Naive thymus-derived CD4-positive, alpha-beta T cell (primary cell): ENCODE measurements around the gene GPRC5D. TPM values are rescaled to one million over a fixed set of nuclear protein-coding genes. Genes with fewer than 3 reads are reported as not detected.
A peak's percentile ranks its signal among the peaks of the same experiment; 100 is the strongest.

Experiments used
- ATAC-seq: fragments of 150-1000 bp; cut with Tn5 transposase; 2 replicates; pipeline ENCODE4 v1.10.0; 2021; ENCODE audit warnings: mild to moderate bottlenecking, moderate library complexity
- CTCF ChIA-PET: fragments of 350-600 bp; sonication (Branson Sonifier 250); formaldehyde crosslinking; loops from one replicate; lab custom pipeline; 2021; ENCODE audit warnings: antibody characterized with exemption; lab: Charles Lee
- POLR2A ChIA-PET: fragments of 350-600 bp; sonication (Branson Sonifier 250); formaldehyde crosslinking; loops from one replicate; lab custom pipeline; 2021; ENCODE audit warnings: antibody characterized with exemption, inconsistent platforms; lab: Charles Lee
- DNase-seq, 9 donors: peaks; one replicate each; pipeline versions ENCODE4 v3.0.0 to v3.0.0-alpha.2; 2020 to 2022; ENCODE audit warnings: mixed read lengths in 1 of 9
- H3K27ac ChIP-seq: one replicate; pipeline ENCODE4 v1.7.0; 2013; ENCODE audit warnings: mild to moderate bottlenecking, low read depth, low read length, moderate library complexity
- H3K27me3 ChIP-seq, 2 donors: one replicate each; pipeline ENCODE4 v1.7.0; 2013; ENCODE audit warnings: low read length in 2 of 2, mild to moderate bottlenecking in 2 of 2, moderate library complexity in 2 of 2; ENCODE audit not compliant: control insufficient read depth in 2 of 2, insufficient read depth in 2 of 2
- H3K36me3 ChIP-seq, 3 experiments: 1 replicate in 2 of 3; 2 replicates in 1 of 3; pipeline ENCODE4 v1.7.0; 2013; ENCODE audit warnings: low read length in 3 of 3, mild to moderate bottlenecking in 3 of 3, moderate library complexity in 1 of 3; ENCODE audit not compliant: insufficient read depth in 3 of 3, control insufficient read depth in 2 of 3
- H3K4me1 ChIP-seq, 2 donors: one replicate each; pipeline ENCODE4 v1.7.0; 2013; ENCODE audit warnings: low read length in 2 of 2, mild to moderate bottlenecking in 2 of 2, moderate library complexity in 1 of 2; ENCODE audit not compliant: control insufficient read depth in 2 of 2, insufficient read depth in 2 of 2
- H3K4me3 ChIP-seq: 2 replicates; pipeline ENCODE4 v1.7.0; 2013; ENCODE audit warnings: mild to moderate bottlenecking, low read length
- H3K9me3 ChIP-seq, 3 experiments: 1 replicate in 2 of 3; 2 replicates in 1 of 3; pipeline ENCODE4 v1.7.0; 2013; ENCODE audit warnings: low read length in 3 of 3; ENCODE audit not compliant: control insufficient read depth in 2 of 3
- H3K27ac Mint-ChIP-seq, 9 donors: one replicate each; pipeline ENCODE4 v1.8.0; 2020 to 2022; ENCODE audit warnings: mixed read lengths in 9 of 9, mild to moderate bottlenecking in 8 of 9, moderate library complexity in 5 of 9, inconsistent platforms in 2 of 9
- H3K27me3 Mint-ChIP-seq, 5 donors: one replicate each; pipeline ENCODE4 v1.8.0; 2021 to 2022; ENCODE audit warnings: mixed read lengths in 5 of 5, mild to moderate bottlenecking in 1 of 5
- H3K36me3 Mint-ChIP-seq, 5 donors: one replicate each; pipeline ENCODE4 v1.8.0; 2020 to 2022; ENCODE audit warnings: mixed read lengths in 5 of 5, mild to moderate bottlenecking in 3 of 5, inconsistent platforms in 1 of 5
- H3K4me1 Mint-ChIP-seq, 7 donors: one replicate each; pipeline ENCODE4 v1.8.0; 2020 to 2022; ENCODE audit warnings: mixed read lengths in 7 of 7, mild to moderate bottlenecking in 3 of 7, inconsistent platforms in 1 of 7
- H3K4me3 Mint-ChIP-seq, 10 donors: one replicate each; pipeline ENCODE4 v1.8.0; 2020 to 2022; ENCODE audit warnings: mild to moderate bottlenecking in 10 of 10, mixed read lengths in 10 of 10, moderate library complexity in 6 of 10, inconsistent platforms in 2 of 10
- H3K9me3 Mint-ChIP-seq, 11 donors: one replicate each; pipeline ENCODE4 v1.8.0; 2020 to 2022; ENCODE audit warnings: mixed read lengths in 11 of 11, mild to moderate bottlenecking in 4 of 11, inconsistent platforms in 1 of 11, moderate library complexity in 1 of 11
- intact Hi-C, 2 donors: fragments of 100-400 bp; cut with micrococcal nuclease; formaldehyde crosslinking; loops; one replicate each; pipeline ENCODE4 v1.15.1; 2023
- polyA plus RNA-seq, 2 donors: library from polyadenylated mRNA; unstranded; fragments of 300-500 nt; fragmentation: Illumina TruSeq; gene quantifications; one replicate each; pipeline ENCODE4 v1.2.3, GENCODE V29; 2021
- total RNA-seq, 6 experiments: library from RNA in 5 of 6; stranded (reverse) in 5 of 6; gene quantifications; 1 replicate in 5 of 6; 2 replicates in 1 of 6; pipeline ENCODE4 v1.2.3 and lab custom pipeline; 2021 to 2026

GPRC5D gene
- total and polyA plus RNA-seq, 7 experiments from 2014 or later: 0.29 to 0.83 TPM; not detected in 5

DNA sequence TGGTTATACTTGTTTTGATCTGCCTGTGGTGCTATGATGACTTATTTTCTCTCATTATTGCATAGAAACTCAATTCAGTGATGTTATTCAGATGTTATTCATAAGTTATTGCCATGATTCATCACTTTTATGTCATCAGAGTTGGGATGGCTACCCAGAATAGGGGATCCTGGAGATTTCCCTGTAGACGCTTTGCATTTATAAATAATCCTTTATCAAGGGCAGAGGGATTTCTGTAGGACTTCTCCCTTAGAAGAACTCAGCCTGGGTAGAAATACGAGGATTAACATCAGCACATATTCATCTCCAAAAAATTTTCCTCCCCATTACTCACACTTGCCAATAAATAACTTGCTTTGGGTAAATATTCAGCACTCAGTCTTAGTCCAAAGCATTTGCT, 55.7 kb downstream of the GPRC5D start:
- H3K36me3 Mint-ChIP-seq: no peaks in the 10 kb centered on the region
- DNase-seq: no peak
- peaks cover 0 to 11% (median 0%) of the 10 kb centered on the region in 7 donors for H3K4me1 Mint-ChIP-seq
- Histone ChIP-seq H3K27me3 (no peaks in the 10 kb centered on the region), H3K36me3 (no peaks in the 10 kb centered on the region), H3K4me1 (no peaks in the 10 kb centered on the region), H3K4me3 (no peak overlapping the region), H3K27ac (no peak overlapping the region), H3K9me3 (no peaks in the 10 kb centered on the region)
- H3K27ac Mint-ChIP-seq: no peak overlapping the region
- intact Hi-C loops: no loop called here
- H3K27me3 Mint-ChIP-seq: peaks cover 10 to 37% (median 19%) of the 10 kb centered on the region in 5 donors
- H3K4me3 Mint-ChIP-seq: no peak overlapping the region
- ChIA-PET CTCF (no interaction called here), POLR2A (no interaction called here)
- no peak for ATAC-seq
- peaks cover 0 to 2% (median 0%) of the 10 kb centered on the region in 11 donors for H3K9me3 Mint-ChIP-seq

DNA sequence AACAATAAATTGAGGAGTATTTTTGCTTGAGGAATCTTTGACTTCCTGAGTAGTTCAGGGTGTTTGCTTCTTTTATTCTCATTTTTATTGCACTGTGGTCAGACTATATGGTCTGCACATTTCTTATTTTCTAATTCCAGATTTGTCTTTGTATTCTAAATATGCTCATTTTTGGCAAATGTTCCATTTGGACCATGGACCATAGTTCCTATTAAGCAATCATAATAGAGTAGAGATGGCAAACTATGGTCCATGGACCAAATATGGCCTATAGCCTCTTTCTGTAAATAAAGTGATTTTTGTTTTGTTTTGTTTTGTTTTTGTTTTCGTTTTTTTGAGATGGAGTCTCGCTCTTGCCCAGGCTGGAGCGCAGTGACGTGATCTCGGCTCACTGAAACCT, 58.5 kb downstream of the GPRC5D start:
- Mint-ChIP-seq H3K4me3 (peak overlapping the region in 1 of 10 donors; percentile 3), H3K4me1 (peaks cover 0 to 10% (median 6%) of the 10 kb centered on the region in 7 donors), H3K9me3 (peaks cover 0 to 1% (median 0%) of the 10 kb centered on the region in 11 donors), H3K27me3 (peaks cover 10 to 62% (median 19%) of the 10 kb centered on the region in 5 donors), H3K27ac (no peak overlapping the region), H3K36me3 (no peaks in the 10 kb centered on the region)
- intact Hi-C loops: loop anchor here in 1 of 2 donors (5.0 kb wide), 1 partner anchor 56 kb away; no protein-coding TSS in a partner anchor
- no peak overlapping the region for H3K27ac ChIP-seq
- H3K27me3 ChIP-seq: peaks cover 0 to 4% of the 10 kb centered on the region in 2 donors
- peaks cover 0 to 3% of the 10 kb centered on the region in 2 donors for H3K4me1 ChIP-seq
- no peaks in the 10 kb centered on the region for H3K9me3 ChIP-seq
- ATAC-seq (no peak), DNase-seq (no peak)
- H3K4me3 ChIP-seq: no peak overlapping the region
- ChIA-PET POLR2A (no interaction called here), CTCF (interaction anchor here (4.1 kb wide), 1 partner anchor 105 kb away, joined by 13 read pairs; no protein-coding TSS in a partner anchor)
- no peaks in the 10 kb centered on the region for H3K36me3 ChIP-seq

DNA sequence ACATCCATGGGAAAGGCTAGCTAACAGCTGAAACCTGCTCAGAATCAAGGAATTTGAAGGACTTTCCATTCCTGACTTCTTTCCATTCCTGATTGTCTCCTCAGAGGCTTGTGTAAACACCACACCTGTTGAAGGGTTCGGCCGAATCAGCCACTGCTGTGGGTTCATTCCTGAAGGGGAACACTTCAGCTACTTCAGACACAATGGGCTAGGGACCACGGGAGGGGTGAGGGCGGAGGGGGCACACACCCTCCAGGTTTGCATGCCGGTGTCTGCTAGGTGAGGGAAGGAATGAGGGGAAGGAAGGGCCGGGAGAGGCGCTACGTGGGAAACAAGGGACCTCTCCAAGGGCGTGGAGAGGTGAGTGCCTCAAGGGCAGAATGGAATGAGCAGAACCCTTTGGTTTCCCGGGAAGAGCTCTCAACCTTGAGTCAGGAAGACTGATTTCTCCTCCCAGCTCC, 59.3 kb downstream of the GPRC5D start:
- Histone ChIP-seq H3K4me3 (no peak overlapping the region), H3K27ac (no peak overlapping the region), H3K4me1 (peaks cover 0 to 3% of the 10 kb centered on the region in 2 donors), H3K27me3 (peaks cover 0 to 4% of the 10 kb centered on the region in 2 donors), H3K36me3 (no peaks in the 10 kb centered on the region), H3K9me3 (no peaks in the 10 kb centered on the region)
- ChIA-PET POLR2A (no interaction called here), CTCF (interaction anchor here (4.1 kb wide), 1 partner anchor 105 kb away, joined by 13 read pairs; no protein-coding TSS in a partner anchor)
- DNase-seq: no peak
- no peak for ATAC-seq
- H3K36me3 Mint-ChIP-seq: no peaks in the 10 kb centered on the region
- H3K4me3 Mint-ChIP-seq: no peak overlapping the region
- H3K27me3 Mint-ChIP-seq: peaks cover 10 to 63% (median 19%) of the 10 kb centered on the region in 5 donors
- no peak overlapping the region for H3K27ac Mint-ChIP-seq
- intact Hi-C loops: loop anchor here in 1 of 2 donors (5.0 kb wide), 1 partner anchor 55 kb away; no protein-coding TSS in a partner anchor
- H3K9me3 Mint-ChIP-seq: peaks cover 0 to 1% (median 0%) of the 10 kb centered on the region in 11 donors
- peaks cover 0 to 10% (median 6%) of the 10 kb centered on the region in 7 donors for H3K4me1 Mint-ChIP-seq

DNA sequence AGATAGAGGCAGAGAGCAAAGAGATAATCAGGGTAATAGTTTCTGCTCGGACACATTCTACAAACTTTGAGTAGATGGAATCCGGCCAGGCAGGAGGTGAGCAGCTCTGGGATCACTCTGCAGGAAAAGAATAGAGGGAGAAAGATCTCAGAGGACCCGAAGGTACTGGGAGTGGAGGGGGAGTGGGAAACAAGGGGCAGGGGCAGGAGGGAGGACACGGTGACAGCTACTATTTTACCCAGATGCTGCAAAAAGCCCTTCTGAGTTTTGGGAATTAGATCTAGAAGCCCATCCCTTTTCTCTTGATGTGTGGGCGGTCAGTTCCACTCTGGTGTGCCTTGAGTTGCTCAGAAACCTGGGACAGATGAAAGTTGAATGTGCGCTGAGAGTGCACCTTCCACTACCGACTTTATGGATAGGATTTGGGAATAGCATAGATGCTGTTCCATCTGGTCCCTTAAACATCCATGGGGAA, 60.1 kb downstream of the GPRC5D start:
- peaks cover 0 to 10% (median 6%) of the 10 kb centered on the region in 7 donors for H3K4me1 Mint-ChIP-seq
- POLR2A ChIA-PET: interaction anchor here (1.4 to 1.5 kb wide), 2 partner anchors 105 to 209 kb away, joined by 4 to 7 read pairs; no protein-coding TSS in a partner anchor

DNA sequence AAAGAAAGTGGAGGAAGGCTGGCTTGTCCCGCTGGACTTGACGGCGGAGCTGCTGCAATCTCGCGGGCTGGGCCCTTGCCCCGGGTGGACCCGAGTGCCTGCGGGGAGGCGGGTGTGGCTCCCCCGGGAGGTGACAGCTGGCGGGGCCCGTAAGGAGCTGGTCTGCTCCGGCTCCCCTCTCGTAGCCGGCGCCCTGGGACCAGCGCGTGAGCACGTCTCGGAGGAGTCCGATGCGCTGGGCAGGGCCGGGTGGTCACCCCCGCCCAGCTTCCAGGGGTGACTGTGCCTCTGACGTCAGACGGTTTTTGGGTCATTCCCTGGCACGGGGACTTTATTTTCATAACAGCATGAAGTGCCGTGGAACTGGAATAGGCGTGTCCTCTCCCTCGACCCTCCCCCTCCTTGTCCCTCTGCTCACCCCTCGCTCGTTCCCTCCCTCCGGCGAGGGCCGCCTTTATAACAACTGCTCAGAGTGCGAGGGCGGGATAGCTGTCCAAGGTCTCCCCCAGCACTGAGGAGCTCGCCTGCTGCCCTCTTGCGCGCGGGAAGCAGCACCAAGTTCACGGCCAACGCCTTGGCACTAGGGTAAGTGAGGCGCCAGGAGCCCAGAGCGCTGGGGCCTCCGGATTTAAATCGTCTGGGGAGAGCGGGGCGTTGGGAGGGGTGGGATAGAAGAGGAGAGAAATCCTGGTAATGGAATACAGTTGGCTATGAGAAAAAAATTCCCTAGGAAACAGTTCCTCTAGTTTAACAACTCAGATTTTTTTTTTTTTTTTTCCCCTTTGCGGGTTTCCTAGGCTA, 60.7 kb downstream of the GPRC5D start, which contains the start of gene GPRC5A:
TSS of gene GPRC5A (plus strand) at position 483 of the 801 bp plus-strand sequence. CDS start 16,688 bp downstream, outside the sequence.
- Mint-ChIP-seq H3K36me3 (no peaks in the 10 kb centered on the region), H3K27me3 (peaks cover 6 to 62% (median 14%) of the 10 kb centered on the region in 5 donors), H3K27ac (peak within 1 kb of the TSS in 7 of 9 donors; percentile 34 to 84 (median 72)), H3K4me1 (peaks cover 0 to 10% (median 6%) of the 10 kb centered on the region in 7 donors), H3K4me3 (peak within 1 kb of the TSS; percentile 82 to 94 (median 90)), H3K9me3 (peaks cover 0 to 1% (median 0%) of the 10 kb centered on the region in 11 donors)
- Histone ChIP-seq H3K36me3 (no peaks in the 10 kb centered on the region), H3K27ac (no peak within 1 kb of the TSS), H3K4me3 (peak within 1 kb of the TSS; percentile 65), H3K27me3 (peaks cover 0 to 4% of the 10 kb centered on the region in 2 donors), H3K4me1 (peaks cover 0 to 3% of the 10 kb centered on the region in 2 donors), H3K9me3 (no peaks in the 10 kb centered on the region)
- ChIA-PET POLR2A (interaction anchor here (0.5 to 1.5 kb wide), 5 partner anchors 45 to 210 kb away, joined by 3 to 8 read pairs (median 5); no protein-coding TSS in a partner anchor), CTCF (interaction anchor here (0.6 to 4.1 kb wide), 6 partner anchors 39 to 1717 kb away, joined by 3 to 24 read pairs (median 3); no protein-coding TSS in a partner anchor)
- ATAC-seq: peak; percentile 73
- intact Hi-C loops: loop anchor here (1.0 to 5.0 kb wide), 4 partner anchors 44 to 103 kb away; no protein-coding TSS in a partner anchor
- DNase-seq: peak in 8 of 9 donors; percentile 19 to 50 (median 30)

More for the DNA sequence above, 60.1 kb downstream of the GPRC5D start:
- Histone ChIP-seq H3K36me3 (no peaks in the 10 kb centered on the region), H3K27ac (no peak overlapping the region), H3K4me3 (no peak overlapping the region), H3K4me1 (peaks cover 0 to 3% of the 10 kb centered on the region in 2 donors), H3K27me3 (peaks cover 0 to 4% of the 10 kb centered on the region in 2 donors), H3K9me3 (no peaks in the 10 kb centered on the region)
- H3K36me3 Mint-ChIP-seq: no peaks in the 10 kb centered on the region
- CTCF ChIA-PET: interaction anchor here (0.6 to 4.1 kb wide), 3 partner anchors 55 to 104 kb away, joined by 3 to 24 read pairs (median 13); no protein-coding TSS in a partner anchor
- H3K27ac Mint-ChIP-seq: peak overlapping the region in 1 of 9 donors; percentile 51
- peaks cover 6 to 62% (median 14%) of the 10 kb centered on the region in 5 donors for H3K27me3 Mint-ChIP-seq
- ATAC-seq (no peak), DNase-seq (no peak)
- intact Hi-C loops: loop anchor here (1.0 to 5.0 kb wide), 4 partner anchors 45 to 104 kb away; no protein-coding TSS in a partner anchor
- peak overlapping the region in 9 of 10 donors; percentile 88 to 94 (median 90) for H3K4me3 Mint-ChIP-seq
- peaks cover 0 to 1% (median 0%) of the 10 kb centered on the region in 11 donors for H3K9me3 Mint-ChIP-seq
